SHP77 (cell line): ENCODE data around the gene SKA3.
"Not testable (repeated sequence)": the region's sequence is repeated elsewhere in the genome, so short reads cannot be mapped to it uniquely, and the experiment has no call there.

Experiments used
- DNase-seq, 2 experiments: peaks; one replicate each; lab custom pipeline; 2025; lab: John Stamatoyannopoulos, UW

Gene SKA3

DNA sequence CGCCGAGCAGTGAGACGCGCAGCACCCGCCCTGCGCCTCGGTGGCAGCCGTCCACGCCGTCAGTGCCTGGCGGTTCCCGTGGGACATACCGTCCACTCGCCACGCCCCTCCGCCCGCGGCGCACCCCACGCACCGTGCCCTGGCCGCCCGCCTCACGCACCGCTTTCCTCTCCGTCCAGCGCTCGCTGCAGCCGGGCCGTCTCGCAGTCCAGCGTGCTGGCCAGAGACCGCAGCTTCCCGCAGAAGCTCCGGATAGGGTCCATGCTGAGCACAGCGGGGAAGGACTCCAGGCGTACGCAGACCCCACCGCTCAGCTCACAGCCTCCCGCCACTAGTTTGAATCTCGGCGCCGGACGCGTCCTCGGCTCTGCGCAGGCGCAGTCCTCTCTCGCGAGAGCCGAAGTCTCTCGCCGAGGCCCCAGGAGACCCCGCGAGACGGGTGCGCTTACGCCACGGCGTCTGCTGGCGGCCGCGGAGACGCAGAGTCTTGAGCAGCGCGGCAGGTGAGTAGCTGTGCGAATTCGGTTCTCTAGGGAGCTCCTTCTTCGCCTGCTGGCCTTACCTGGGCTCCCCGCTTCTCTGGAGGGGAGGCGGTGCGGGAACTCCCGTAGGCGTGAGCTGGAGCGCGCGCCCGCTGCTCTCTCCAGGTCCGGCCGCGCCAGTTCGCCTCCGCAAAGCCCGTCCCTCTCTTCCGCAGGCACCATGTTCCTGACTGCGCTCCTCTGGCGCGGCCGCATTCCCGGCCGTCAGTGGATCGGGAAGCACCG is at the start of gene SKA3, which contains the start of gene MRPL57:
TSS of gene SKA3 (minus strand) at position 338 of the 767 bp plus-strand sequence. CDS start at position 263, 75 bp downstream.
TSS of gene MRPL57 (plus strand) at position 444 of the 767 bp plus-strand sequence. CDS start at position 703, 259 bp downstream.
- peak; percentile 89 to 96 for DNase-seq

DNA sequence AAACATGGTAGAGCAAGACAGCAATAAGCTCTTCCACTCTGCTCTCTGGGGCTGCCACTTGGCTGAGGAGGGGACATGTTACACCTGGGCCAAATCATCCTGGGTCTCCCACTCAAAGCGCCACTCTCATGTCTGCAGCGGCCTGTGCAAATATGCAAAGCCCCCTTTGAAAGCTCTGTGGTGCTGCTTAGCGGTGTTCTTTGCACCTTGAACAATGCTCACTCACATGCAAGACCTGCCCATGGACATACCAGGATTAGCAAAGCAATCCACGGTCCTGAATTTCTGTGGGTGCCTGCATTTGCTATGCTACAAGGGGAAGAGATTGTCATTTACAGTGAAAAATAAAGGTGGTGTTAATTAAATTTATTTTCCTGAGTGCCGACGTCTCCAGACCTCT is 48.7 kb upstream of the SKA3 start:
- no peak for DNase-seq

DNA sequence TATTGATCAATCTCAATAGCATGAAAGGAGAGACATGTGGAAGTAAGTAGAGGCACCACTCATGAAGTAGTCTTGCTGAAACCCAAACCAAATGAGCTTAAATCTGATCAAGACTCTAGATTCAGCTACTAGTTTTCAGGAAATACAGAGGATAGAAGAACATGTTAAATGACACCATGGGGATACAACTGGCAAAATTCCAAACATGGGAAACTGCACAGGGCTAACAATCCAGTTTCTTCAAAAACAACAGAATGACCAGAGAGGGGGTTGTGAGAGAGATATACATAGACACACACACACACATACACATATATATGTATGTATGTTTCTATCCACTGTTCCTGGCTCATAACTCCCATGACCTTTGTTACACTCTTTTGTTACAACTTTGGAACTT is 44.9 kb upstream of the SKA3 start:
- no peak for DNase-seq

- not testable (repeated sequence) for DNase-seq
Observed at GRCh38 chr13:21219716-21220115, 43.4 kb upstream of the SKA3 start.

- no peak for DNase-seq
Observed at GRCh38 chr13:21219036-21219381, 42.7 kb upstream of the SKA3 start.

- no peak for DNase-seq
Observed at GRCh38 chr13:21218351-21219035, 42.1 kb upstream of the SKA3 start.

DNA sequence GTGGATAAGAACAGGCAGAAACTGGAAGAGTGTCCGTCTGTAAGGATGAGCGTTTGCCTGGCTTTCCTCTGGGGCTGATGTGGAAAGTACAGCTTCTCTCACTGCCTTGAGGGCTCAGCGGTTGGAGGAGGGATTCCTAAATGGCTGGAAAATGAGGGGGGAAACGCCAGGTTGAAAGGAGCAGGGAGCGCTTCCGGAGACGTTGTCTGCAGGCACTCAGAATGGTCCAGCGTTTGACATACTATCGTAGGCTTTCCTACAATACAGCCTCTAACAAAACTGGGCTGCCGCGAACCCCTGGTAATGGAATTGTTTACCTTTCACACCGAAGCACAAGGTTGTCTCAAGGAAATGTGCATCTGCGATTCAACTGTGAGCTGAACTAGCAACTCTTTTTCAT is 40.0 kb upstream of the SKA3 start:
- DNase-seq: no peak

GRCh38 chr13:21215419-21215818 is 39.1 kb upstream of the SKA3 start:
- DNase-seq: not testable (repeated sequence)

- DNase-seq: no peak
Observed at GRCh38 chr13:21212138-21212775, 35.9 kb upstream of the SKA3 start.

DNA sequence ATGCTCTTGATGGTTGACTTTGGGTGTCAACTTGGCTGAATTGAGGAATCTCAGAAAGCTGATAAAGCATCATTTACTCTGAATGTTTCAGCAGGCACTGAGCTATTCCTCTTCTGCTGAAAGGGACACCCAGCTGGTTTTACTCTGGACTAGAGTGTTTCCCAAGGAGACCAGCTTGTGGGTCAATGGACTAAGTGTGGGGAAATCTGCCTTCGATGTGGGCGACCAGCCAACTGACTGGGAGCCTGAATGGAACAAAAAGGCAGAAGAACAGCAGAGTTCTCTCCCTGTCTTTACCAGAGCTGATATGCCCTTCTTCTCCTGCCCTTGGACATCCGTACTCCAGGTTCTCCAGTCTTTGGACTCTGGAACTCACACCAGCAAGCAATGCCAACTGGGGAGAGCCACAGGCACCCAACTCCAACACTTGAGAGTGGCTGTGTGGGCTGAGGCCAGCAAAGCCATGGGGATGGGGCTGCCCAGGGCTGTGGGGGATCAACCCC is 32.4 kb upstream of the SKA3 start:
- no peak for DNase-seq

GRCh38 chr13:21202767-21203531 is 26.6 kb upstream of the SKA3 start:
- no peak for DNase-seq

DNA sequence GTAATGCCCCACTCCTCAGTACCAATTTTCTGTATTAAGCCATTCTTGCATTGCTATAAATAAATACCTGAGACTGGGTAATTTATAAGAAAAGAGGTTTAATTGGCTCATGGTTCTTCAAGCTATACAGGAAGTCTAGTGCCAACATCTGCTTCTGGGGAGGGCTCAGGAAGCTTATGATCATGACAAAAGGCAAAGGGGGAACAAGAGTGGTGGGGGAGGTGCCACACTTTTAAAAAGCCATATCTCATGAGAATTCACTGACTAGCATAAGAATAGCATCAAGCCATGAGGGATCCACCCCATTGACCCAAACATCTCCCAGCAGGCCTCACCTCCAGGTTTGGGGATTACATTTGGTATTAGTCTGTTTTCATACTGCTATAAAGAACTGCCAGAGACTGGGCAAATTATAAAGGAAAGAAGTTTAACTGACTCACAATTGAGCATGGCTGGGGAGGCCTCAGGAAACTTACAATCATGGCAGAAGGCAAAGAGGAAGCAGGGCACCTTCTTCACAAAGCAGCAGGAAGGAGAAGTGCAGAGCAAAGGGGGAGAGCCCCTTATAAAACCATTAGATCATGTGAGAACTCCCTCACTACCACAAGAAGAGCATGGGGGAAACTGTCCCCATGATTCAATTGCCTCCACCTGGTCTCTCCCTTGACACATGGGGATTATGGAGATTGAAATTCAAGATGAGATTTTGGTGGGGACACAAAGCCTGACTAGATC is 25.3 kb upstream of the SKA3 start:
- not testable (repeated sequence) for DNase-seq

GRCh38 chr13:21198391-21198790 is 22.0 kb upstream of the SKA3 start:
- DNase-seq: not testable (repeated sequence)

GRCh38 chr13:21197606-21198225 is 21.4 kb upstream of the SKA3 start:
- DNase-seq: not testable (repeated sequence)

DNA sequence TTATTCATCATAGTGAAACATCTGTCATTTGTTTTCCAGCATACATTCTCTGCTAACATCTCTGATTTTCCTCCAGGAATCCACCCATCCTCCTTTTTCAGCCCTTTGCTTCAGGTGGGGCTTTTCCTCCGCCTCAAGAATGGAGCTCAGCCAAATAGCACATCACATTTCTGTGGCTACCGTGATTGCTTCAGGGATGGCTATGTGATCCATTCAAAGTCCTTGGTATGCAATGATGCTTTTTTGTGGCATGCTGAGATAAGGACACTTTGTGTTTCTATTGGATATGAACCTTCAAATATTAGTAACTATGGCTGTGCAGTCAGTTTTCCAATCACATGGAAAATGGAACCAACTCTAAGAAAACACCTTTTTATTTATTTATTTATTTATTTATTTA is 18.4 kb upstream of the SKA3 start:
- DNase-seq: not testable (repeated sequence)

DNA sequence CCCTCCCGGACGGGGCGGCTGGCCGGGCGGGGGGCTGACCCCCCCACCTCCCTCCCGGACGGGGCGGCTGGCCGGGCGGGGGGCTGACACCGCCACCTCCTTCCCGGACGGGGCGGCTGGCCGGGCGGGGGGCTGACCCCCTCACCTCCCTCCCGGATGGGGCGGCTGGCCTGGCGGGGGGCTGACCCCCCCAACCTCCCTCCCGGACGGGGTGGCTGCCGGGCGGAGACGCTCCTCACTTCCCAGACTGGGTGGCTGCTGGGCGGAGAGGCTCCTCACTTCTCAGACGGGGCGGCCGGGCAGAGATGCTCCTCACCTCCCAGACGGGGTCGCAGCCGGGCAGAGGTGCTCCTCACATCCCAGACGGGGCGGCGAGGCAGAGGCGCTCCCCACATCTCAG is 10.1 kb upstream of the SKA3 start:
- DNase-seq: not testable (repeated sequence)

DNA sequence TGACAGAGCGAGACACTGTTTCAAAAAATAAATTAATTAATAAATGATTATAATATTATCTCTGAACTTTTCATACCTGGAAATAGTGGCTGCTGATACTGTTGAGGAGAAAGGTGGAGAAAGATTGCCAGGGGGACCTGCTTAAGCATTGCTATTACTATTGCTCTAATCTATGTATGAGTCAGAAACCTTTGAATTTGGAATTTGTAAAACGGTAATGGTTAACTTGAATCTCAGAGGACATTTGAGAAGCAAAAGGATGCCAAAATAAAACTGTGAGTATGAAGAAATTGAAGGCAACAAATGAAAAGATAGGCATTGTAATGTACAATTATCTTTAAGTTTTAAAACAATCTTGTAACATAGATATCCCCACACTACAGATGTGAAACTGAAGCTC is 5.3 kb upstream of the SKA3 start:
- DNase-seq: no peak

DNA sequence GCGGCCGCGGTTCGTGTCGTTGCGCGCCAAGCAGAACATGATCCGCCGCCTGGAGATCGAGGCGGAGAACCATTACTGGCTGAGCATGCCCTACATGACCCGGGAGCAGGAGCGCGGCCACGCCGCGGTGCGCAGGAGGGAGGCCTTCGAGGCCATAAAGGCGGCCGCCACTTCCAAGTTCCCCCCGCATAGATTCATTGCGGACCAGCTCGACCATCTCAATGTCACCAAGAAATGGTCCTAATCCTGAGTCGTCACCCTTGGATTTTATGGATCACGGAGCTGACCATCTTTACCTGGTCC is 581 bp upstream of the SKA3 start:
- no peak for DNase-seq

DNA sequence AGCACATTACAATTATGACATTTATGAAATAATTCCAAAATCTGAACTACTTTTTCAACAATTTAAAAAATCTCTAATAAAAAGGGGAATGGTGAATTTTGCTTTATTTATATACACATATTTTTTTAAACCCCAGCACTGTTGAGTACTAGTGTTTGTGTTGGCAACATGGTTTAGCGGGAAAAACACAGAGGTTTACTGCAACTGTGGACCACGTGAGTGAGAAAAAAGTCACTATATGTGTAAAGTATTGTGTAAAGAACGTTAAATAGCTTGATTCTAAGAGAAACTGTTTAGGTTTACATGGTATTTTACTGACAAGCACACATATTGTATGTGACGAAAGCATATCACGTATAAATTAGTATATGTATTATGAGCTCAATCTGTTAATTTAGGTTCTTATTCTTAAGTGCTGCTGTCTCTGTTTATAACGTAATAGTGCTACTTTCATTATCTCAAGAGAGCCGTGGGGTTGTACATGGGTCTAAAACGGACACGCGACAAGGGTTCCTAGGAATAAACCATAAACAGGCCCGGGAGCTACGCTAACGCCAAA is 617 bp downstream of the SKA3 start:
- DNase-seq: no peak

DNA sequence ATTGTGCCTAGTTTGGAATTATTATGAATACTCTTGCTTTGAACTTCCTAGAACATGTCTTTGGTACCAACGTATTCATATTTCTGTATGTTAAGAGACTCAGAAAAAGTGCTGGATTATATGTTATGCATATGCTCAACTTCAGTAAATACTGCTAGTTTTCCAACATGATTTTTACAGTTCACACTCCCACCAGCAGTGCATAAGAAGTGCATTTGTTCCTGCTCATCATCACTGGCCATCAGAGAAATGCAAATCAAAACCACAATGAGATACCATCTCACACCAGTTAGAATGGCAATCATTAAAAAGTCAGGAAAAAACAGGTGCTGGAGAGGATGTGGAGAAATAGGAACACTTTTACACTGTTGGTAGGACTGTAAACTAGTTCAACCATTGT is 2.6 kb downstream of the SKA3 start:
- DNase-seq: not testable (repeated sequence)

- DNase-seq: no peak
Observed at GRCh38 chr13:21171420-21171819, 4.9 kb downstream of the SKA3 start.
